MG63 (cell line): ENCODE data around the gene MSI2. TPM values are rescaled to one million over a fixed set of nuclear protein-coding genes. Genes with fewer than 3 reads are reported as not detected.

ENCODE experiments used
- total RNA-seq: library from RNA; depleted of rRNA; stranded (reverse); fragments of >200 nt; shearing (Covaris generic); gene quantifications from 2 replicates; pipeline ENCODE4 v1.2.3, GENCODE V29; 2014; ENCODE audit warnings: low replicate concordance; rRNA removed

MSI2 gene
- total RNA-seq, 1 experiment from 2014 or later: 2.8 TPM

Other genes starting within 250 kb of the MSI2 start
- gene AKAP1, start 171.3 kb upstream of the MSI2 start, total RNA-seq: 3.4 and 7.0 TPM in 2 replicates